Heart right ventricle (tissue), 16 donors: Measurements from ENCODE around the gene ADGRD1. TPM values are rescaled to one million over a fixed set of nuclear protein-coding genes. Genes with fewer than 3 reads are reported as not detected.

Experiments
- ATAC-seq, 8 donors: fragments of 200-7000 bp; cut with Tn5 transposase; one replicate each; pipeline ENCODE4 v1.9.1; 2020; ENCODE audit warnings: mild to moderate bottlenecking in 8 of 8, moderate library complexity in 8 of 8, moderate number of reproducible peaks in 1 of 8
- DNase-seq, 2 donors: peaks; one replicate each; pipeline ENCODE4 v3.0.0-alpha.2; 2020
- H3K27ac ChIP-seq, 10 donors: fragments of 200-600 bp; sonication (generic) in 2 of 10; one replicate each; pipeline versions ENCODE4 v1.5.0 to v1.8.0; 2020 to 2022; ENCODE audit warnings: mild to moderate bottlenecking in 3 of 10
- H3K27me3 ChIP-seq, 7 donors: fragments of 200-600 bp; one replicate each; pipeline ENCODE4 v1.8.0; 2021 to 2022; ENCODE audit warnings: mild to moderate bottlenecking in 2 of 7
- H3K36me3 ChIP-seq, 9 donors: fragments of 200-600 bp; sonication (generic) in 1 of 9; one replicate each; pipeline versions ENCODE4 v1.5.0 to v1.8.0; 2020 to 2022; ENCODE audit warnings: mild to moderate bottlenecking in 2 of 9
- H3K4me1 ChIP-seq, 9 donors: fragments of 200-600 bp; sonication (generic) in 1 of 9; one replicate each; pipeline versions ENCODE4 v1.5.0 to v1.8.0; 2020 to 2022; ENCODE audit warnings: mild to moderate bottlenecking in 4 of 9
- H3K4me3 ChIP-seq, 10 donors: fragments of 200-600 bp; sonication (generic) in 2 of 10; one replicate each; pipeline versions ENCODE4 v1.5.0 to v1.8.0; 2020 to 2022; ENCODE audit warnings: mild to moderate bottlenecking in 7 of 10, moderate library complexity in 2 of 10
- H3K9me3 ChIP-seq, 11 donors: fragments of 200-600 bp in 10 of 11; sonication (generic) in 2 of 11; one replicate each; pipeline versions ENCODE4 v1.5.0 to v1.8.0; 2013 to 2022; ENCODE audit warnings: mild to moderate bottlenecking in 2 of 11, control low read depth in 1 of 11, moderate library complexity in 1 of 11
- WGBS, 2 donors: extraction: QIAGEN DNeasy Blood & Tissue Kit; methylation state at CpG; one replicate each; pipeline ENCODE4 v1.1.7; 2013; ENCODE audit warnings: inconsistent platforms in 1 of 2; 5-methylcytosine and 5-hydroxymethylcytosine counted together
- intact Hi-C, 10 donors: fragments of 100-400 bp; cut with DNase I; formaldehyde crosslinking; loops; one replicate each; pipeline versions ENCODE4 v1.11.1 to v1.14.2; 2022
- polyA plus RNA-seq, 2 donors: library from polyadenylated mRNA; stranded (reverse); fragments of 200-250 nt; gene quantifications; one replicate each; pipeline ENCODE4 v1.2.3, GENCODE V29; 2013
- total RNA-seq, 10 donors: library from RNA; stranded (reverse); fragmentation: NEBNext Ultra II Directional in 3 of 10; extraction: Animal tissue kit (Norgen Biotek cat#: 25700) in 3 of 10; gene quantifications; one replicate each; pipeline versions ENCODE4 v1.2.1 to v1.2.4, GENCODE V29; 2021 to 2023
- TF ChIP-seq, protein P1 (sequence below), 9 donors: fragments of 200-600 bp; sonication (generic) in 2 of 9; IDR thresholded peaks; one replicate each; pipeline versions ENCODE4 v1.5.0 to v1.8.0; 2021 to 2022; ENCODE audit warnings: antibody characterized with exemption in 9 of 9, mild to moderate bottlenecking in 5 of 9, moderate library complexity in 1 of 9
- donor health status: Arrhythmogenic right ventricular cardiomyopathy.
- donor health status: ischemic (EF 13 %, LVEDD 7.1; RV severe dilation, severe dysfunction).
- donor health status: healthy with polysubstance abuse.
- donor health status: DM: no; HTN: yes; CAD: no.
- donor health status: DM: no; HTN: no; CAD: no.
- donor health status: ischemic (EF 25% LVEDD 6.9; RV normal size, moderate dysfunction).
- donor health status: ischemic (EF 25% LVEDD 5.7; RV mildly dilated, moderate dysfunction).
- donor health status: healthy.
- donor health status: DM: yes; HTN: yes; CAD: no.
- donor health status: Ischemic cardiomyopathy.
- donor health status: ischemic (EF 35%, LVEDD 5.7; RV mildly dilated, moderate dysfunction).
- donor health status: nonischemic (EF 11% LVEDD 7.7; RV severe dilation, severe dysfunction).
- donor health status: DM: yes; HTN: yes; CAD: no.
- donor health status: PGD.
- donor health status: ischemic (EF 29% LVEDD 5.4; RV normal size, mild dysfunction).
- donor health status: nonischemic (EF 23%, LVEDD 6.1; RV moderate dilation, normal function).

Gene ADGRD1
- total and polyA plus RNA-seq, 12 donors, result 16.8 to 157 (median 69.7) TPM

DNA sequence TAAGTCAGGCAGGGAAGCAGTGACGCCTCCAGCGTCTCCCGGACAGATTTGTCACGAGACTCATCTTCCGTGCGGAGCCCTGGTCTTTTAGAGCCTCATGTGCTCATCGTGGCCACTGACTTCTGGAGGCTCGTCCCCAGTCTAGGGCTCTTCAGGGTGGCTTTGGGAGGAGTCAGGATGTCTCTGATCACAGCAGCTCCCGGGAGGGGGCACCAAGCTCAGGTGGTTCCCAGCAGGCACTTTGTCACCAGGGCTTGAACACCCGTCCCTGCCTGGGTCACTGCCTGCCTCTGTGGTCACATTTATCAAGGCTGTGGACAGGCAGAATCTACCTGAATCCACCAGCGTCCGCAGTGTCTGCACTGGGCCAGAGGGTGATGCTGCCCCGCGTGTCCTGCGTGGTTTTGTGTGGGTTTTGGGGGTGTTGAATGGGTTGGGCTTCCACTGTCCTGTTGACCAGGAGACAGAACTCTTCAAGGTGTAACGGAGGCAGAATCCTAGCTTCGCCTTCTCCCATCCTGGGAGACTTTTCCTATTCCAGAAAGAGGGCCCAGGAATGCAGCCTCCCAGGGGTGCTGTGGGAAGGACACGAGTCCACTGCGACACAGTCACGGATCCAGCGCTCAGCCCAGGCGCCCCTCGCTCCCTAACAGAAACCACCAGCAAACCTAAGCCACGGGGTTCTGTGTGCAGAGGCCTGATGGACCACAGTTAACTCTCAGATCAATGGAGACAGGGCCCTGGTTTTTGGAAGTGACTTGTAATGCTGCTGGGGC, 132.3 kb downstream of the ADGRD1 start:
- peaks cover 0 to 2% (median 0%) of the 10 kb centered on the region in 11 donors for H3K9me3 ChIP-seq
- intact Hi-C loops, result loop anchor here in 1 of 10 donors (1.0 kb wide), 1 partner anchor 19 kb away; no protein-coding TSS in a partner anchor

DNA sequence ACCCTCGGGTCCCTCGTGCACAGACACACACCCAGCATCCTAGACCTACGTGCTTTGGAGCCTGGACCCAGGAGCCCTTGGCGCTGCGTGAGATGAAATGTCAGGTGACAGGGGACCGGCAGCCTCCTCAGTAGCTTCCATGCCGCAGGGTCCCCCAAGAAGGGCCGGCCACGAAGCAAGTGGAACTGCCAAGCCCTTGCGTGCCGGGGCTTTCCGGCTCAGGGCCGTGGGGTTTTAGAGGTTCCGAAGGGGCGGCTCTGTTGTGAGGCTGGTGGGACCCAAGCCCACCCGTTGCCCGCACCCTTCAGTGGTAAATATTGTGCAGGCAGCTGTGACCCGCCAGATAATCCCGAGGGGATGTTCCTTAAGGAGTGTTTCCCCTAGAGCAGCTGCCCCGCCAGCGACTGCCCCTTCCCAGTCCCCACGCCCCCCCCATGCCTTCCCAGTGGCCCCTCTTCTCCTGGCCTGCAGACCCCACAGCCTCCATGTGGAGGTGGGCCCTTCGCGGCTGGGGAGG, 133.7 kb downstream of the ADGRD1 start:
- H3K27ac ChIP-seq, result no peak overlapping the region
- intact Hi-C loops, result no loop called here
- WGBS, 2 donors, result 93 to 94% methylated on average over 24 of the region's 24 CpGs
- ATAC-seq, result no peak
- TF ChIP-seq, protein P1, sequence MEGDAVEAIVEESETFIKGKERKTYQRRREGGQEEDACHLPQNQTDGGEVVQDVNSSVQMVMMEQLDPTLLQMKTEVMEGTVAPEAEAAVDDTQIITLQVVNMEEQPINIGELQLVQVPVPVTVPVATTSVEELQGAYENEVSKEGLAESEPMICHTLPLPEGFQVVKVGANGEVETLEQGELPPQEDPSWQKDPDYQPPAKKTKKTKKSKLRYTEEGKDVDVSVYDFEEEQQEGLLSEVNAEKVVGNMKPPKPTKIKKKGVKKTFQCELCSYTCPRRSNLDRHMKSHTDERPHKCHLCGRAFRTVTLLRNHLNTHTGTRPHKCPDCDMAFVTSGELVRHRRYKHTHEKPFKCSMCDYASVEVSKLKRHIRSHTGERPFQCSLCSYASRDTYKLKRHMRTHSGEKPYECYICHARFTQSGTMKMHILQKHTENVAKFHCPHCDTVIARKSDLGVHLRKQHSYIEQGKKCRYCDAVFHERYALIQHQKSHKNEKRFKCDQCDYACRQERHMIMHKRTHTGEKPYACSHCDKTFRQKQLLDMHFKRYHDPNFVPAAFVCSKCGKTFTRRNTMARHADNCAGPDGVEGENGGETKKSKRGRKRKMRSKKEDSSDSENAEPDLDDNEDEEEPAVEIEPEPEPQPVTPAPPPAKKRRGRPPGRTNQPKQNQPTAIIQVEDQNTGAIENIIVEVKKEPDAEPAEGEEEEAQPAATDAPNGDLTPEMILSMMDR (IDR thresholded peaks at IDR 0.05), result no peak
- H3K9me3 ChIP-seq, result no peaks in the 10 kb centered on the region
- H3K4me3 ChIP-seq, result no peak overlapping the region
- H3K36me3 ChIP-seq, result peaks cover 0 to 40% (median 3%) of the 10 kb centered on the region in 9 donors
- H3K27me3 ChIP-seq, result no peaks in the 10 kb centered on the region
- peaks cover 0 to 24% (median 4%) of the 10 kb centered on the region in 9 donors for H3K4me1 ChIP-seq
- no peak for DNase-seq

More for the DNA sequence above, 132.3 kb downstream of the ADGRD1 start:
- ATAC-seq (no peak), DNase-seq (no peak)
- H3K36me3 ChIP-seq, result peaks cover 0 to 40% (median 3%) of the 10 kb centered on the region in 9 donors
- TF ChIP-seq, protein P1 (IDR thresholded peaks at IDR 0.05), result no peak
- no peak overlapping the region for H3K4me3 ChIP-seq
- peaks cover 0 to 24% (median 4%) of the 10 kb centered on the region in 9 donors for H3K4me1 ChIP-seq
- WGBS, 2 donors, result 91 to 94% methylated on average over 24 of the region's 24 CpGs
- H3K27ac ChIP-seq, result peak overlapping the region in 1 of 10 donors; percentile 16
- no peaks in the 10 kb centered on the region for H3K27me3 ChIP-seq

DNA sequence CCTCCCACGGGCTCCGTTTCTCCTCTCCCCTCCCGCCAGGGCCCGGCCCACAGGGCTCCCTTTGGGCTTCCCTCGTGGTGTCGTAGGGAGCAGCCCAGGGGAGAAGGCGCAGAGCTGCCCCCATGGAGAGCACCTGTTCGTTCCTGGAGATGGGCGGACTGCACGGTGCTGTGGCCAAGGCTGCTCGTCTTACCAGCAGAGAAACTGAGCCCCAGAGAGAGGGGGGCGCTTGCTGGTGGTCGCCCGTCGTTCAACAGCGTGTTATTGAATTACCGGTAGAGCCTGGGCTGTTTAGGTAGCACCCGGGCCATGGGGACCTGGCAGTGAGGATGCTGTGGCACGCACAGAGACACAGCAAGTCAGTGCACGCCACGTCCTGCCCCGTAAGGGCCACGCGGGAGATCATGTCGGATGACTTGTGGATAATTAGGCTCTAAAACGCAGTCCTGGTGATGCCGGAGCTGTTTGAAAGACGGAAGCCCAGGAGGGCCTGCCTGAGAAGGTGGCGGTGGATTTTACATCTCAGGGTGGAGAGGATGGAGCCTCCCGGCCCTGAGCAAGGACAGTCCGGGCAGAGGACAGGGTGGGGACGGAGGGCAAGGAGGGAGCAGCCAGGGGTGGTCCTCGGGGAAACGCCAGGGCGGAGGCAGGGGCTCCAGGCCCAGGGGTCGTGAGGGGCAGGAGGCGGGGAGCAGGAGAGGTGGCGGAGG, 134.4 kb downstream of the ADGRD1 start:
- no peak overlapping the region for H3K4me3 ChIP-seq
- intact Hi-C loops, result loop anchor here in 1 of 10 donors (1.0 kb wide), 1 partner anchor 12 kb away; no protein-coding TSS in a partner anchor
- no peaks in the 10 kb centered on the region for H3K9me3 ChIP-seq
- no peak overlapping the region for H3K27ac ChIP-seq
- H3K36me3 ChIP-seq, result peaks cover 0 to 35% (median 3%) of the 10 kb centered on the region in 9 donors
- no peaks in the 10 kb centered on the region for H3K27me3 ChIP-seq
- H3K4me1 ChIP-seq, result peaks cover 0 to 32% (median 8%) of the 10 kb centered on the region in 9 donors
- TF ChIP-seq, protein P1 (IDR thresholded peaks at IDR 0.05), result no peak
- DNase-seq (peak in 1 of 2 donors; percentile 10), ATAC-seq (peak in 1 of 8 donors; percentile 29)
- WGBS, 2 donors, result 93% methylated on average over 38 of the region's 38 CpGs
